HL-60/S4 treated with phorbol 12-myristate 13-acetate at 8.2 ng/mL for 4 days and 3 days (cell line): ENCODE data around the gene GRB14.
"Not testable (repeated sequence)": the region's sequence is repeated elsewhere in the genome, so short reads cannot be mapped to it uniquely, and the experiment has no call there.

Experiments used
- in situ Hi-C: fragments of 300-500 bp; cut with MboI; formaldehyde crosslinking; loops from 2 replicates; pipeline ENCODE4 v1.15.0; 2022; ENCODE audit warnings: low sequenced_read_pairs

GRB14 gene

GRCh38 chr2:164560902-164561301 is 60.4 kb downstream of the GRB14 start:
- in situ Hi-C loops, result no loop called here

GRCh38 chr2:164560181-164560792 is 61.0 kb downstream of the GRB14 start:
- in situ Hi-C loops, result no loop called here

- in situ Hi-C loops, result no loop called here
These were observed 62.8 kb downstream of the GRB14 start for GRCh38 chr2:164558450-164558849.

GRCh38 chr2:164554487-164554886 is 66.8 kb downstream of the GRB14 start:
- in situ Hi-C loops, result no loop called here

- in situ Hi-C loops, result no loop called here
These were observed 69.8 kb downstream of the GRB14 start for GRCh38 chr2:164551519-164551918.

GRCh38 chr2:164549705-164550104 is 71.6 kb downstream of the GRB14 start:
- in situ Hi-C loops, result not testable (repeated sequence)

- in situ Hi-C loops, result no loop called here
These were observed 75.8 kb downstream of the GRB14 start for GRCh38 chr2:164545484-164545883.

GRCh38 chr2:164542581-164543021 is 78.7 kb downstream of the GRB14 start:
- in situ Hi-C loops, result no loop called here

GRCh38 chr2:164538240-164538866 is 82.9 kb downstream of the GRB14 start:
- in situ Hi-C loops, result no loop called here

GRCh38 chr2:164535280-164536025 is 85.8 kb downstream of the GRB14 start:
- in situ Hi-C loops, result no loop called here

GRCh38 chr2:164530464-164530863 is 90.8 kb downstream of the GRB14 start:
- in situ Hi-C loops, result no loop called here

GRCh38 chr2:164523726-164524125 is 97.6 kb downstream of the GRB14 start:
- in situ Hi-C loops, result no loop called here

GRCh38 chr2:164523009-164523408 is 98.3 kb downstream of the GRB14 start:
- in situ Hi-C loops, result no loop called here

- in situ Hi-C loops, result no loop called here
These were observed 98.7 kb downstream of the GRB14 start for GRCh38 chr2:164522561-164522981.

- in situ Hi-C loops, result no loop called here
These were observed 105.5 kb downstream of the GRB14 start for GRCh38 chr2:164515734-164516133.

- in situ Hi-C loops, result no loop called here
These were observed 106.3 kb downstream of the GRB14 start for GRCh38 chr2:164515030-164515429.

- in situ Hi-C loops, result no loop called here
These were observed 106.8 kb downstream of the GRB14 start for GRCh38 chr2:164514491-164514890.

- in situ Hi-C loops, result no loop called here
These were observed 108.4 kb downstream of the GRB14 start for GRCh38 chr2:164512871-164513270.

GRCh38 chr2:164511738-164512137 is 109.5 kb downstream of the GRB14 start:
- in situ Hi-C loops, result no loop called here

GRCh38 chr2:164510895-164511294 is 110.4 kb downstream of the GRB14 start:
- in situ Hi-C loops, result no loop called here

- in situ Hi-C loops, result no loop called here
These were observed 112.0 kb downstream of the GRB14 start for GRCh38 chr2:164509137-164509877.
